Measurements from ENCODE around the gene PRR13. TPM values are rescaled to one million over a fixed set of nuclear protein-coding genes. Genes with fewer than 3 reads are reported as not detected.
A peak's percentile ranks its signal among the peaks of the same experiment; 100 is the strongest.

Gene PRR13
- total RNA-seq, 3 donors from 2014 or later (not counting 1 experiment from before 2014, with no cell fraction given) = 214 to 233 (median 231) TPM

- intact Hi-C loops (cut with micrococcal nuclease) = no loop called here
- no peak overlapping the region for H3K4me3 ChIP-seq (ENCODE audit: low read length)
- no peak for ATAC-seq
- H3K4me1 Mint-ChIP-seq = peaks cover 35 to 42% of the 10 kb centered on the region in 2 donors
- H3K27ac Mint-ChIP-seq = peak overlapping the region in 1 of 2 donors; percentile 67
- H3K27me3 ChIP-seq (ENCODE audit: control insufficient read depth, insufficient read depth, low read length) = no peaks in the 10 kb centered on the region
- WGBS (ENCODE audit: insufficient coverage) = 100% methylated on average over 1 of the region's 1 CpG
- no peaks in the 10 kb centered on the region for H3K9me3 ChIP-seq (ENCODE audit: control insufficient read depth, insufficient read depth, low read length)
- no peaks in the 10 kb centered on the region for H3K9me3 Mint-ChIP-seq
- no peak for TF ChIP-seq CTCF (IDR thresholded peaks at IDR 0.05)
- H3K36me3 Mint-ChIP-seq = peaks cover 46% of the 10 kb centered on the region
- H3K36me3 ChIP-seq (ENCODE audit: control insufficient read depth, insufficient read depth, low read length) = peaks cover 92% of the 10 kb centered on the region
- no peak for DNase-seq
- H3K27me3 Mint-ChIP-seq (ENCODE audit: low read depth in 2 of 2) = no peaks in the 10 kb centered on the region
- no peak overlapping the region for H3K4me3 Mint-ChIP-seq
- no peak overlapping the region for H3K27ac ChIP-seq (ENCODE audit: low read length)
- H3K4me1 ChIP-seq (ENCODE audit: control insufficient read depth, insufficient read depth, low read length) = no peaks in the 10 kb centered on the region
Observed at GRCh38 chr12:53468282-53468681, 26.7 kb downstream of the PRR13 start.

DNA sequence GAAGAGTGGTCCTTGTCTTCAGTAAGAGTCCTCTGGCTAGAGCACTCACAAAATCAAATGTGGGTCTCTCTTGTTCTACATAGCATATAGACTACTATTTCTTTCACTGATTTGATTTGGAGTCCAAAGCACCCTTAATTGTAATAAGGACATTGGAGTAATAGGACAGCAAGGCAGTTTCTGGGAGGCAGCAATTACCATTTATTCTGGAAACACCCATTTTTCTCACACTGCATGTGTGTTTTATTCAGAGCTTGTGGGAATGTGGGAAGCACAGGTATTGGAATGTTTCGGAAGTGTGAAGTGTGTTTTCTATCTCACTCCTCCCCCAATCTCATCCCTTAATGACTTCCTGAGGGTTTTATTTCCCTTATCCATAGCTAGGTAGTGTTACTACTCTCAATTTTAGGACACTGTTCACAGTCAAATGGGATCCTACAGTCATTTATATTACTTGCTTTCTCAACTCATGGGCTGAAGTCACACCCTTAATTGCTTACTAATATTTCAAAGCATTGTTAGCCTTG lies 30.6 kb downstream of the PRR13 start:
- Histone ChIP-seq H3K27ac (ENCODE audit: low read length) (no peak overlapping the region), H3K4me1 (ENCODE audit: control insufficient read depth, insufficient read depth, low read length) (no peaks in the 10 kb centered on the region), H3K9me3 (ENCODE audit: control insufficient read depth, insufficient read depth, low read length) (no peaks in the 10 kb centered on the region), H3K36me3 (ENCODE audit: control insufficient read depth, insufficient read depth, low read length) (peaks cover 92% of the 10 kb centered on the region), H3K4me3 (ENCODE audit: low read length) (no peak overlapping the region), H3K27me3 (ENCODE audit: control insufficient read depth, insufficient read depth, low read length) (no peaks in the 10 kb centered on the region)
- no peak for TF ChIP-seq CTCF (IDR thresholded peaks at IDR 0.05)
- DNase-seq (no peak), ATAC-seq (no peak)
- Mint-ChIP-seq H3K27ac (peak overlapping the region; percentile 54 to 74), H3K4me1 (peaks cover 38 to 51% of the 10 kb centered on the region in 2 donors), H3K4me3 (no peak overlapping the region), H3K9me3 (no peaks in the 10 kb centered on the region), H3K27me3 (ENCODE audit: low read depth in 2 of 2) (no peaks in the 10 kb centered on the region), H3K36me3 (peaks cover 26% of the 10 kb centered on the region)
- WGBS (ENCODE audit: insufficient coverage) = no CpG with 5 or more reads among the region's 1 CpG
- intact Hi-C loops (cut with micrococcal nuclease) = no loop called here

DNA sequence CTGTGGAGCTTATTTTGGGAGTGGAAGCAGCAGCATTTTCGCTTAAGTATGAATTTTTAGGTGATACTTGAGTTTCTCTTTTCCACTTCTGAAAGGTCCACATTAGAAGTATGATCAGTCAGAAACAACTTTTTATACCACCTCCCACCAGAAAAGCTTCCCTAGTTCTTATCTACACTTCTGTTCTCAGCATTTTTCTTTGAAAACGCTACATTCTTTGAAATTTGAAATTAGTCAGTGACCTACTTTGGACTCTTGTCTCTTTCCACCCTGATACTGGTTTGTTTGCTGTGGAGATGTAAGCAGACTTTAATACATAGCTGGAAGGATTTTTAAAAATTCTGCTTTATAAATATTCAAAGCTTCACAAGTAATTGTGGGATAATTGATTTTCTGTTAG lies 32.5 kb downstream of the PRR13 start:
- no peak overlapping the region for H3K4me3 ChIP-seq (ENCODE audit: low read length)
- Mint-ChIP-seq H3K36me3 (peaks cover 12% of the 10 kb centered on the region), H3K27me3 (ENCODE audit: low read depth in 2 of 2) (no peaks in the 10 kb centered on the region), H3K27ac (peak overlapping the region; percentile 43 to 67), H3K4me3 (no peak overlapping the region), H3K4me1 (peaks cover 41 to 43% of the 10 kb centered on the region in 2 donors), H3K9me3 (no peaks in the 10 kb centered on the region)
- no peaks in the 10 kb centered on the region for H3K9me3 ChIP-seq (ENCODE audit: control insufficient read depth, insufficient read depth, low read length)
- WGBS (ENCODE audit: insufficient coverage) = 69% methylated on average over 2 of the region's 2 CpGs
- no peaks in the 10 kb centered on the region for H3K4me1 ChIP-seq (ENCODE audit: control insufficient read depth, insufficient read depth, low read length)
- peaks cover 88% of the 10 kb centered on the region for H3K36me3 ChIP-seq (ENCODE audit: control insufficient read depth, insufficient read depth, low read length)
- no peak for DNase-seq
- ATAC-seq = no peak
- H3K27ac ChIP-seq (ENCODE audit: low read length) = no peak overlapping the region
- no peak for TF ChIP-seq CTCF (IDR thresholded peaks at IDR 0.05)
- intact Hi-C loops (cut with micrococcal nuclease) = no loop called here
- no peaks in the 10 kb centered on the region for H3K27me3 ChIP-seq (ENCODE audit: control insufficient read depth, insufficient read depth, low read length)

- Histone ChIP-seq H3K27ac (ENCODE audit: low read length) (no peak overlapping the region), H3K27me3 (ENCODE audit: control insufficient read depth, insufficient read depth, low read length) (no peaks in the 10 kb centered on the region), H3K4me3 (ENCODE audit: low read length) (no peak overlapping the region), H3K4me1 (ENCODE audit: control insufficient read depth, insufficient read depth, low read length) (no peaks in the 10 kb centered on the region), H3K36me3 (ENCODE audit: control insufficient read depth, insufficient read depth, low read length) (peaks cover 88% of the 10 kb centered on the region), H3K9me3 (ENCODE audit: control insufficient read depth, insufficient read depth, low read length) (no peaks in the 10 kb centered on the region)
- Mint-ChIP-seq H3K36me3 (peaks cover 19% of the 10 kb centered on the region), H3K4me3 (no peak overlapping the region), H3K4me1 (peaks cover 44 to 46% of the 10 kb centered on the region in 2 donors), H3K9me3 (no peaks in the 10 kb centered on the region), H3K27me3 (ENCODE audit: low read depth in 2 of 2) (no peaks in the 10 kb centered on the region), H3K27ac (peak overlapping the region; percentile 43 to 67)
- DNase-seq = peak in 1 of 2 donors; percentile 28
- TF ChIP-seq CTCF (IDR thresholded peaks at IDR 0.05) = no peak
- ATAC-seq = no peak
- 79% methylated on average over 12 of the region's 13 CpGs for WGBS (ENCODE audit: insufficient coverage)
- intact Hi-C loops (cut with micrococcal nuclease) = no loop called here
Observed at GRCh38 chr12:53474819-53475218, 33.3 kb downstream of the PRR13 start.
